HG03378 (cell line): ENCODE measurements around the gene MPPED2.

Source experiments
- ATAC-seq: cut with Tn5 transposase; IDR thresholded peaks from one replicate; pipeline ENCODE4 v1.9.1; 2021; ENCODE audit warnings: mild to moderate bottlenecking, moderate library complexity; ENCODE audit not compliant: unreplicated experiment

The MPPED2 gene

DNA sequence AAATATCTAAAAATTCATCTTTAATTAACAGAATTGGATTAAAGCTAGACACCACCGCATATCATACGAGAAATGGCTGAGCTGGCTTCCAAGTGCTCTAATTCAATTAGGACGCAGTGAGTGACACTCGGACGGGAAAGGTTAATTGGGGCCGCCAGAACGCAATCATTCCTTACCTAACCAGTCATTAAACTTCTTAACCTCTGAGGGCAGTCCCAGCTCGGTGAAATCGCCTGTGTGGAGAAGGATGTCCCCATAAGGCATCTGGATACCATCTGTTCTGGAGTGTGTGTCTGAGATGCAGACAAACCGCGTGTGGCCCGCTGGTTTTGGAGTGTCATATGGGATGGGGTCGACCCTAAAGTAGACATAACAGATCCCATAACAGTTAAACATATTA is 50.3 kb downstream of the MPPED2 start:
- ATAC-seq = no peak

DNA sequence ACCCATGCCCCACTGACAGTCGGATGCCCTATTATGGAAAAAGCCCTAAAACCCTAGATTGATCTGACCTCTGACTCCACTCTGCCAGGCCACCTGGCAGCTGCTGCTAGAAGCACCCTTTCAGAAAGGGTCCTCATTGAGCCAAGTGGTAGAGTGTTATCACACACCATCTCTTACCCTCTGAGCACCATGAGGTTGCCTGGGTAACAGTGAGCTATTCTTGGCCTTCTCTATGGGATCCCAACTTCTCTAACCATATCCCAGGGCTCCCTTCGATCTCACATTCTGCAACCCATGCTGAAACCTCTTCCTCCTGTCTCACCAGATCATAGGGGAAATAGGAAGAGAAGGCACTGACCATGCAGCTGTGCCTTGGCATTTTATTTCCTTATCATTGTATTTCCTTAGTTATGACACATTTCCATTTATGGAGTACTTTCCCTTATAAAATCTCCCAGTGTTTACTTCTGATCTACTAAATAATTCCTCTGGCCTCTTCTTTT is 52.7 kb downstream of the MPPED2 start:
- no peak for ATAC-seq

- ATAC-seq = no peak
These were observed 58.6 kb downstream of the MPPED2 start for GRCh38 chr11:30527566-30527965.

GRCh38 chr11:30526558-30526957 is 59.6 kb downstream of the MPPED2 start:
- ATAC-seq = no peak

DNA sequence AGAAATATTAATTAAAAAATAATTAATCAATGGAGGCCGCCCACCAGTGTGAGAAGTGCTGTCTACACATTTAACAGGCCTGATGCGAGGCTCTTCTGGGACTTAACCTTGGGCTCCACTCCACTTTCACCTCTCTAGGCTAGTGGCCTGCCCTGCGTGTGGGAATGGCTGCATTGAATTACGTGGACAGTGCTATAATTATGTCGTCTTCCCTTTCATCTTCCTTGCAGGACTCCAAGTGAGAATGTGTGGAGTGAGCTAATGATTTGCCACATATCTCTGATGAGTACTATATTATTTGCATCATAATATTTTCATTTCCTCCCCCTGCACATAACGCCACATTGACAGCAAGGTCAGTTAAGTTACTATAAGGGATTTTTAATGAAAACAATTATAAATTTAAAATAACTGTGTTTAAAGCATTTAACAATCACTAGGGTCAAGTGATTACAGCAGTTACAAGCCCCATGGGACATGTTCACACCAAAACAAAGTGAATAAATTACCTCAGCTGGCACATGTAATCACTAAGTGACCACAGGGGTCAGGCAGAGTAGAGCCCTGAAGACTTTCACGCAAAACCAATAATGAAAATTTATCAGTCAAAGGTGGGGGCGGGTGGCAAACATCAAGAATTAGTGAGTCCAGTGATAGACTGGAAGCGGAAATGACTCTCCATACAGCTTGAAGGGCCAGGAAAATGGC is 63.5 kb downstream of the MPPED2 start:
- no peak for ATAC-seq

DNA sequence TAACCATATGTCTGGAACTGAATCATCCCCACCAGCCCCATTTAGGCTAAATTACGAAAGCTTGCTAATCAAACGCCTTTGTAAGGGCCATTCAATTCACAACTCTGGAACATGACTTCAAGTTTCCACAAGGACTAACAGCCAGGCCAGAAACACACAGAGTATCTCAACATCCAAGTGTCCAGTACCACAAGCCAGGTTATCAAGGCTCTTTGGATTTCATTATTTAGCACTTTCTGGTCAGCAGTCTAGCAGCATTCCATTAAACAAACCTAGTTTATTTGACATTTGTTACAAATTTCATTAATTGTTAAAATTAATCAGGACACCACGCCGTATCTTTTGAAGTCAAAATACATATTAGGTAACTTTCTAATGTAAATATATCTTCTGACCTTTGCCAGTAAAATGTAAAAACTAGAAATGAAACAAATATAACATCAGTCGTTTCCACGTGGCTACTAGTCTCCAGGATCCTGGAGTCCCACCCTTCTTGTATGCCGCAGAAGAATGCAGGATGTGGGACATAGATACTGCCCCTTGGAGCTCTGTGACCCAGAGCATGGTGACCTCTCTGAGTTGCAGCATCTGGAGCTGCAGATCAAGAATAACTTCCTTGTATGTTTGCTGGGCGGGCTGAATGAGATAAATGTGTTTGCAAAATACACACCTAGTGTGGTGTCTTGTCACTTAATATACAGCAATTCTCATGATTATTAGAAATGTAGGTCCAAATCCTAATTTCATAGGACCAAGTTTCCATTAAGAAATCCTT is 64.7 kb downstream of the MPPED2 start:
- no peak for ATAC-seq

DNA sequence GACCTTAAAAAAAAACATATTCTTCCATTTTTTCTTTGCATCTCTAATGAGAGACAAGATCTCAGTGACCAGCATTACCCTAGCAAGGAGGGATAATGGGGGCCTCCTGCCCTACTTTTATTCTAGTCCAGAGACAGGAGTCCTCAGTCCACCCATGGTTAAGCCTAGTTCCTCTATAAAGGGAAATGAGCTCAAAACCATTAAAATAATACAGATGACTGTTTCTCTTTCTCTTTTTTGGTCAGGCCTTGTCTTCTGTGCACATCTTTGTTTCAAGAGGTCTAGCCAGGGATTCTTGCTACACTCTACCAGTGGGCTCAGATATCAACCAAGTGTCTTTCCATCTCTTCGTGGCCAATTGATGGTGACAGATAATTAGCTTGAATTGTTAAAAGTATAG is 73.1 kb downstream of the MPPED2 start:
- ATAC-seq = no peak

DNA sequence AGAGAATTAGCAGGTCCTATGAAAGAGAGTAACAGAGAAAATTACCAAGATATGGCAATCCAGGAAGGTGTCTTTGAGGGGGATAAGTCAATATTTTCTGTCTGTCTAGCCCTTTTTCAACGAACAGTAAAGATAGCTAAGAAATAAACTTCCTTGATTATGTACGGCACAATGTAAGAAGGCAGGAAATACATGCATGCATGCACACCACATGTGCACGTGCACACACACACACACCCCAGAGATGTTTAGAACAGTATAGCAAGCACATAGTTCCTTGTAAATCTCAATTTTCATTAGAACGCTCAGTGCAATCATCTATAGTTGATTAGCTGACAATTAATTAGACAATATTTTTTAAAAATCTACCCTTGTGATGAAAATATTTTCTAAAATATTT is 74.7 kb downstream of the MPPED2 start:
- no peak for ATAC-seq

GRCh38 chr11:30510750-30511149 is 75.4 kb downstream of the MPPED2 start:
- ATAC-seq = no peak

DNA sequence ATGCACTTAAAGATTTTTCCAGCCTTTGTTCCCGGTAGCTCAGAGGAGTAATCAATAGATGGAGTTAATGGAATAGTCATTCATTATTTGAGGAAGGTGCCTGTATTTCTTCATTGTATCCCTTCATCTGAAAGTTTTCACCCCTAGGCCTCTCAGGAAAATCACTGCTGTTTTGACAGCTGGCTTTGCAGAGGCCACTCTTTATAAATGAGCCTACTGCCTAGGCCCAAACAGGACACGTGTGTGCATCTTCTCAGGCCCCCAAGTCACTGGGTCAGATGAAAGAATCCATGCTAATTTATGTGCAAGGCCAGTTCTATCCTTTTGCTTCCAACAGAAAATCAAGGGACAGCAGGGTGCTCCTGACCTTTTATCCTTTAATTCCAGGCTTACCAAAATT is 76.8 kb downstream of the MPPED2 start:
- no peak for ATAC-seq

- no peak for ATAC-seq
These were observed 77.6 kb downstream of the MPPED2 start for GRCh38 chr11:30508594-30508993.

DNA sequence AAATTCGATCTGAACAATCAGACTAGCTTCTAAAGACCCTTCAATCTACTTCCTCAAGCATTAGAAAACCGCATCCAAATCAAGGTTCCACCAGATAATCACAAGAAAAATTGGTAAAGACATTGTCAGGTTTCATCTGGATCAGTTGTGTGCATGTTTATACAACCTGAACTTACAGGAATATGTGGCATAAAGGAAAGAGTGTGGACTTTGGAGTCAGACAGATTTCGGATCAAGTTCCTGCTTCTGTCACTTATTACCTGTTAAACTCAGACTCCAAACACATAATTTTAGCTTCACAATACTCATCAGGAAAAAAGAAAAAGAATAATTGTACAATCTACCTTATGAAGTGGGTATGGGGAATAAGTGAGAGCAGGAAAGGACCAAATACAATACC is 80.5 kb downstream of the MPPED2 start:
- ATAC-seq = no peak

GRCh38 chr11:30504468-30504867 is 81.7 kb downstream of the MPPED2 start:
- ATAC-seq = no peak

- no peak for ATAC-seq
These were observed 83.0 kb downstream of the MPPED2 start for GRCh38 chr11:30503156-30503555.

DNA sequence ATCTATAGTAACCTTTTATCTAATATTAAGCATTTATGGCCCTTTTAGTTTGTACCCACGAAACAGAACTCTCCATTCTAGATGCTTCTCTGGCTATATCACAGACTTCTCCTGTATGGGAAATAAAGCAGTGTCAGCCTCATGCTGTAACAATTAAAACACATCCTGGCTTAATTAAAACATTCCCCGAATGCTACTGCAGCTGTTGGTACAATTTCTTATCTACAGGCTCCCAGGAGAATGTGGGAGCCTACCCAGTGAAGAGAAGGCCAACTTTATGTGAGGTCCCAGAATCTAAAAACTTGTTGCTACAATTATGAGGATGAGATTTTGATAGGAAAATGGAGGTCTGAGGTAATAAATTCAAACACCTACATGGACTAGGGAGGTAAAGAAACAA is 83.8 kb downstream of the MPPED2 start:
- ATAC-seq = no peak

- no peak for ATAC-seq
These were observed 84.4 kb downstream of the MPPED2 start for GRCh38 chr11:30501744-30502143.

- no peak for ATAC-seq
These were observed 86.2 kb downstream of the MPPED2 start for GRCh38 chr11:30499940-30500339.

DNA sequence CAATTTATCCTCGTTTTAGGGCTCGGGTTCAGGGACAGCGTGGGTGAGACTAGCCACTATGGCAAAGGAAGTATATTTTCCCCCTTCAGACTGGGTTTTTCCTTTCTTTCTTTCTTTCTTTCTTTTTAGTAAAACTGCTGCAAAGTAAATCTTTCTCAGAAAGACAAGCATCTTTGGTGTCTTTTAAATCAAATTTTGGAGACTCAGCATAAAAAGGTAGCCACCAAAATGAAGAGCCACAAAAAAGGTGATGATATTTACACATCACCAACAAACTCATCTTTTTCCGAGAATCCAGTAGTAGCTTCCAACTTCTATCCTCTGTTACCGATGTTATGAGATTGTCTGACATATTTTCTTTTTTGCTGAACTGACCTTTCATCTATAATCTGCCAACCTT is 88.6 kb downstream of the MPPED2 start:
- no peak for ATAC-seq

DNA sequence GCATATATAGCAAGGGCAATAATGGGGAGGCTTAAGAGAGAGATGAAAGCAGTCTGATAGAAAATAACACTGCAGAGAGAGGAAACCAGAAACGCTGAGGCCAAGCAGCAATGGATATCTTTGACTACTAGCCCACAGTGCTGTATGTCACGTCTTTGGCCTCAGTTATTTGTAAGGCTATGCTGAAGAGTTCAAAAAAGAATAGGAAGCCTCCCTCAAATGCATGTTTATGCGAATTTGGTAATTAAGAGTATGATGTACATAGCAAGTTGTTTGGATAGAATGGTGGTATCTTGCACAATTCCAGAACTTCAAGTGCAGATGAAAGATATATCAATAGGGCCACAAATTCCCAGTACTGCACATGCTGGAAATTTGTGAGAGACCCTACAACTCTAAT is 89.2 kb downstream of the MPPED2 start:
- ATAC-seq = no peak

GRCh38 chr11:30495437-30495836 is 90.7 kb downstream of the MPPED2 start:
- no peak for ATAC-seq

- ATAC-seq = no peak
These were observed 96.6 kb downstream of the MPPED2 start for GRCh38 chr11:30489511-30489910.

GRCh38 chr11:30489076-30489475 is 97.1 kb downstream of the MPPED2 start:
- no peak for ATAC-seq
